Measurements from ENCODE around the gene CRYBB3. TPM values are rescaled to one million over a fixed set of nuclear protein-coding genes. Genes with fewer than 3 reads are reported as not detected.

CRYBB3 gene
- 1 to 10 TPM in 1 of 4 donors, not detected in 3; 1.2 TPM for total RNA-seq

- Histone ChIP-seq H3K36me3 (no peaks in the 10 kb centered on the region), H3K27me3 (no peaks in the 10 kb centered on the region), H3K4me1 (no peaks in the 10 kb centered on the region), H3K27ac (no peak within 1 kb of the TSS), H3K9me3 (no peaks in the 10 kb centered on the region), H3K4me3 (no peak within 1 kb of the TSS)
- in situ Hi-C loops (cut with MboI; ENCODE audit: low pct_ligation_motif_present in 1 of 4, low pct_unique_long_range_greater_than_20kb in 1 of 4, low sequenced_read_pairs in 3 of 4) (no loop called here), intact Hi-C loops (cut with DNase I; ENCODE audit: low total_unique reads) (no loop called here)
- DNase-seq, result no peak
- 78 to 88% methylated on average over 2 to 17 of the region's 17 CpGs for WGBS, 2 donors (ENCODE audit: low coverage in 1 of 2)
- TF ChIP-seq, protein P1, sequence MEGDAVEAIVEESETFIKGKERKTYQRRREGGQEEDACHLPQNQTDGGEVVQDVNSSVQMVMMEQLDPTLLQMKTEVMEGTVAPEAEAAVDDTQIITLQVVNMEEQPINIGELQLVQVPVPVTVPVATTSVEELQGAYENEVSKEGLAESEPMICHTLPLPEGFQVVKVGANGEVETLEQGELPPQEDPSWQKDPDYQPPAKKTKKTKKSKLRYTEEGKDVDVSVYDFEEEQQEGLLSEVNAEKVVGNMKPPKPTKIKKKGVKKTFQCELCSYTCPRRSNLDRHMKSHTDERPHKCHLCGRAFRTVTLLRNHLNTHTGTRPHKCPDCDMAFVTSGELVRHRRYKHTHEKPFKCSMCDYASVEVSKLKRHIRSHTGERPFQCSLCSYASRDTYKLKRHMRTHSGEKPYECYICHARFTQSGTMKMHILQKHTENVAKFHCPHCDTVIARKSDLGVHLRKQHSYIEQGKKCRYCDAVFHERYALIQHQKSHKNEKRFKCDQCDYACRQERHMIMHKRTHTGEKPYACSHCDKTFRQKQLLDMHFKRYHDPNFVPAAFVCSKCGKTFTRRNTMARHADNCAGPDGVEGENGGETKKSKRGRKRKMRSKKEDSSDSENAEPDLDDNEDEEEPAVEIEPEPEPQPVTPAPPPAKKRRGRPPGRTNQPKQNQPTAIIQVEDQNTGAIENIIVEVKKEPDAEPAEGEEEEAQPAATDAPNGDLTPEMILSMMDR (IDR thresholded peaks at IDR 0.05), result no peak
- TF ChIP-seq EP300 (IDR thresholded peaks at IDR 0.05; ENCODE audit: low read depth) (no peak), POLR2A (IDR thresholded peaks at IDR 0.05) (no peak), POLR2AphosphoS5 (IDR thresholded peaks at IDR 0.05) (no peak)
Observed at GRCh38 chr22:25199731-25200520, at the start of gene CRYBB3. TSS of gene CRYBB3 (plus strand) at chr22:25199858. CDS start at chr22:25201397, 1,539 bp downstream.

DNA sequence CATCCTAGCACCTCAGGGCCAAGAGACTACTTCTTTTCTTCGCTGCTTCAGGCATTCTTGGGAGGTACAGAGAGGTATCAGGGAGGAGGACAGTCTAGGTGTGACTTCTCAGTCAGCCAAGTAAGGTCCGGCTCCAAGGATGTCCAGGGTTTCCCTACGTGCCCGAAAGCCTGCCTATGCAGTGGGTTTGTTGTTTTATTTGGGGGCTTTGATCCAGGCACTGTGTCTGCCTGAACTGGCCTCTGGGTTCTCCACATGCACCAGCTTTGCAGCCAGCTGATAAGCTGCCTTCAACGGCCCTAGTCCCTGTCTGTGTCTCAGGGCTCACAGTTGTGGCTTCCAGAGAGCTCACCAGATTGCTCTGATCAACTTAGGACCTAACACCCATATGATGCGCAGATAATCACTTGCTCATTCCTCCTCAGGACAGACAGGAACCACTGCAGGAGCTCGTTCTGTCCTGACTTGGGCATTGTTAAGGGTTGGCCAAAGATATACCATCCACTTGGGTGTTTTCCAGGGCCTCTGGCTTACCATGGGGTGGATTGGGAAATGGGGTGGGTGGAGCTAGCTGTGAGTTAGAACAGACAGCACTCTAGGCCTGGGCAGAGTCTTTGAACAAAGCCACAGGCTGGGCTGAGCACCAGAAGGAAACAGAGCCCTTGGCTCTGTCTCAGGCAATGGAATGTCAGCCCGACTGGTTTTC lies 45.5 kb upstream of the CRYBB3 start:
- in situ Hi-C loops (cut with MboI; ENCODE audit: low pct_ligation_motif_present in 1 of 4, low pct_unique_long_range_greater_than_20kb in 1 of 4, low sequenced_read_pairs in 3 of 4), result no loop called here
- Histone ChIP-seq H3K4me3 (no peak overlapping the region), H3K9me3 (no peaks in the 10 kb centered on the region), H3K27me3 (no peaks in the 10 kb centered on the region), H3K27ac (peak overlapping the region; percentile 62 to 82 (median 66)), H3K36me3 (no peaks in the 10 kb centered on the region), H3K4me1 (peaks cover 10 to 19% (median 15%) of the 10 kb centered on the region in 4 donors)
- WGBS, 2 donors (ENCODE audit: low coverage in 1 of 2), result 58 to 68% methylated on average over 5 to 8 of the region's 8 CpGs
- TF ChIP-seq POLR2AphosphoS5 (IDR thresholded peaks at IDR 0.05), result peak; percentile 10 to 49 (median 38)
- no peak for TF ChIP-seq EP300 (IDR thresholded peaks at IDR 0.05; ENCODE audit: low read depth)
- intact Hi-C loops (cut with DNase I; ENCODE audit: low total_unique reads), result loop anchor here (5.0 kb wide), 1 partner anchor 42 kb away; no protein-coding TSS in a partner anchor
- peak; percentile 80 for DNase-seq

DNA sequence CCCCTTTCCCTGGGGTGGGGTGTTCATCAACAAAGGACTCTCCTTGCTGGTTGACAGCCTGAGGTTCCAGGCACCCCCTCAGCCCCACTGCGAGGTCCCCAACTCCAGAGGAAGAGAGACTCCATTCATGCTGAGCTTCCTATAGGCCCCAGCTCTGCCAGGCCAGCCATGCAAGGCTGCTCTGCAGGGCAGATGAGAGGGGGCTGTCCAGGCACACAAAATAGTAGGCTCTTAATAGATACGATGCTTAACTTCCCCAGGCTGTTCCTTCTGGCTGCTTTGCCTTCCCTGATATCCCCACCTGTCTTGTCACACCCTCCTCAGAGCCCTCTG lies 45.0 kb upstream of the CRYBB3 start:
- Histone ChIP-seq H3K4me3 (no peak overlapping the region), H3K9me3 (no peaks in the 10 kb centered on the region), H3K27me3 (no peaks in the 10 kb centered on the region), H3K36me3 (no peaks in the 10 kb centered on the region), H3K27ac (peak overlapping the region; percentile 62 to 82 (median 66)), H3K4me1 (peaks cover 10 to 18% (median 15%) of the 10 kb centered on the region in 4 donors)
- intact Hi-C loops (cut with DNase I; ENCODE audit: low total_unique reads) (loop anchor here (5.0 kb wide), 1 partner anchor 42 kb away; no protein-coding TSS in a partner anchor), in situ Hi-C loops (cut with MboI; ENCODE audit: low pct_ligation_motif_present in 1 of 4, low pct_unique_long_range_greater_than_20kb in 1 of 4, low sequenced_read_pairs in 3 of 4) (no loop called here)
- 31% methylated on average over 2 of the region's 2 CpGs; no CpG with 5 or more reads in 1 of the 2 donors for WGBS, 2 donors (ENCODE audit: low coverage in 1 of 2)
- no peak for DNase-seq
- TF ChIP-seq POLR2A (IDR thresholded peaks at IDR 0.05) (no peak), POLR2AphosphoS5 (IDR thresholded peaks at IDR 0.05) (no peak), EP300 (IDR thresholded peaks at IDR 0.05; ENCODE audit: low read depth) (no peak)
- TF ChIP-seq, protein P1 (IDR thresholded peaks at IDR 0.05), result no peak

DNA sequence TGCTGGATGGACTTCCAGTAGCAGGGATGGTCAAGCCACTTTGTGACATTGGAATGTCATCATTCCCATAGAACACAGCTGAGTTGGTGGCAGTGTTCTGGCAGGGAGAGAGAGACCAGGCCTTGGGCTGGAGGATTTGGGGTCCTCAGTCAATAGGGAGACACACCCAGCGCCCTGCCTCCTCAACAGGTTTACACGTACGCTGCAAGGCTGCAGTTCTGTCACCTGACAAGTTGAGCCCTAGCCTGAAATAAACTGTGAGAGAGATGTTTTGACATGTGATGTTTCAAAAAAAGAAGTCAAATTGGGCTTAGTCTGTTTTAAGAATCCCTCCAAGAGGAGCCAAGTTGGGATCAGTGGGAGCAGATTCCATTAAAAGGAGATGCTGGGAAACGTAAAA lies 42.9 kb upstream of the CRYBB3 start:
- intact Hi-C loops (cut with DNase I; ENCODE audit: low total_unique reads), result no loop called here
- H3K27me3 ChIP-seq, result no peaks in the 10 kb centered on the region

More for the DNA sequence above, 42.9 kb upstream of the CRYBB3 start:
- no peak overlapping the region for H3K27ac ChIP-seq
- no peak for DNase-seq
- no peaks in the 10 kb centered on the region for H3K36me3 ChIP-seq
- in situ Hi-C loops (cut with MboI; ENCODE audit: low pct_ligation_motif_present in 1 of 4, low pct_unique_long_range_greater_than_20kb in 1 of 4, low sequenced_read_pairs in 3 of 4), result no loop called here
- H3K4me3 ChIP-seq, result no peak overlapping the region
- H3K4me1 ChIP-seq, result peaks cover 10 to 18% (median 15%) of the 10 kb centered on the region in 4 donors
- WGBS, 2 donors (ENCODE audit: low coverage in 1 of 2), result 75 to 86% methylated on average over 2 to 4 of the region's 4 CpGs
- H3K9me3 ChIP-seq, result no peaks in the 10 kb centered on the region
- TF ChIP-seq EP300 (IDR thresholded peaks at IDR 0.05; ENCODE audit: low read depth) (no peak), POLR2A (IDR thresholded peaks at IDR 0.05) (no peak), POLR2AphosphoS5 (IDR thresholded peaks at IDR 0.05) (no peak)
- TF ChIP-seq, protein P1 (IDR thresholded peaks at IDR 0.05), result no peak

Data from transverse colon (tissue), 4 donors.